GM18498 (cell line): ENCODE results near the gene DIPK1A.
"Not testable (repeated sequence)": the region's sequence is repeated elsewhere in the genome, so short reads cannot be mapped to it uniquely, and the experiment has no call there.

Experiments
- ATAC-seq: cut with Tn5 transposase; IDR thresholded peaks from one replicate; pipeline ENCODE4 v1.9.1; 2021; ENCODE audit warnings: mild to moderate bottlenecking, moderate library complexity; ENCODE audit not compliant: unreplicated experiment

DIPK1A gene

GRCh38 chr1:92922356-92923035, 38.8 kb downstream of the DIPK1A start:
- ATAC-seq = no peak

GRCh38 chr1:92921031-92922023, 39.9 kb downstream of the DIPK1A start:
- ATAC-seq = no peak

- no peak for ATAC-seq
Observed at GRCh38 chr1:92916899-92917298, 44.4 kb downstream of the DIPK1A start.

DNA sequence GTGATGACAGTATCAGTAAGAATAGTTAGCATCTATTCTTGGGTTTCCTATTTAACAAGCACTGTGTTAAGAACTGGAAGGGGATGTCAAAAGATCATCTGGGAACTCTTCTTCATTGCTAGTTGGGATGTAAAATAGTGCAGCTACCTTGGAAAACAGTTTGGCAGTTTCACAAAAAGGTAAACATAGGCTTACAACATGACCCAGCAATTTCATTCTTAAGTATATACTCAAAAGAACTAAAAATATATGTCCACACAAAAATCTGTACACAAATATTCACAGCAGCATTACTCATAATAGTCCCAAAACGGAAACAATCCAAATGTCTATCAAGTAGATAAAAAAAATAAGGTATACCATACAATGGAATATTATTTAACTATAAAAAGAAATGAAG, 45.7 kb downstream of the DIPK1A start:
- ATAC-seq = no peak

GRCh38 chr1:92913093-92913819, 48.0 kb downstream of the DIPK1A start:
- no peak for ATAC-seq

DNA sequence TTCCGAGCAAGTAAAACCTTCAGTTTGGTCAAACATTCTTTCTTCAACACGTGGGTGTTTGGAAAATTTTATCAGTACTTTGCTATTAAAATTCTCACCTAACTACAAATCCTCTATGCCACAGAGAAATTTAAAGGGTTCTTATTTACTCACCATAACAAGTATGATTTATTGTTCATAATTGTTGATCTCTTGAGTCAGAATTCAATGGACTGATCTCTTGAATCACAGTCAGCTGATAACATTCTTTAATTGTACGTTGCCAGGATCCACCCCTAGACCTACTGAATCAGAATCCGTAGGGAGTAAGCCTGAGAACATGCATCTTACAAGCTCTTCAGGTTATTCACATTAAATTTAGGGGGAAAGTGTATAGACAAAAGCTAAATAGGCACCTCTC, 51.2 kb downstream of the DIPK1A start:
- no peak for ATAC-seq

- no peak for ATAC-seq
Observed at GRCh38 chr1:92909321-92909720, 51.9 kb downstream of the DIPK1A start.

DNA sequence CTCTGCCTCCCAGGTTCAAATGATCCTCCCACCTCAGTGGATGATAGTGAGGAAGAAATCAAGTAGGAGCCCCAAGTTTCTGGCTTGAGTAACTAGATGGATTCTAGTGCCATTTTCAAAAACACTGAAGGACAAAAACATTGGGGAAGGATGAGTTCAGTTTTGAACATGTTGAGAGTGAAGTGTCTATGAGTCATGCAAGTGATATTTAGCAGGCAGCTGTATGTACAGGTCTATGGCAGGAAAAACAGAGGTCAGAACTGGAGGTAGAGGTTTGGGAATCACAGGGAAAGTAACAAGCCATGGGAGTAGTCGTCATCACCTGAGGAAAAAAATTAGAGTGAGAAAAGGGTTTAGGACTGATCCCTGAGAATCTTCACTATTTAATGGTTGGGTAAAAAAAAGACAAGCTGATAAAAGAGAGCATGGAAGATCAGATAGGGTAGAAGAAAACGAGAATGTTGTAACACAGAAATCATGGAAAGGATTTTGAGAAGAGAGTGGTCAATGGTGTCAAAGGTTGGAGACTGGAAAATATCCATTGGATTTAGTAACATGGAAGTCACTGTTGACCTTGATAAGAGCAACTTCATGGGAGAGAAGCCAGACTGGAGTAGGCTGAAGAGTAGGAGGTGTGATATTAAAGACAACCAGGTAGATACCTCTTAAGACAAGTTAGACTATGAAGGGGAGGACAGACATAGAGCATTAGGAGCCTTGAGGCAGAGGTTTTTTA, 53.1 kb downstream of the DIPK1A start:
- ATAC-seq = no peak

DNA sequence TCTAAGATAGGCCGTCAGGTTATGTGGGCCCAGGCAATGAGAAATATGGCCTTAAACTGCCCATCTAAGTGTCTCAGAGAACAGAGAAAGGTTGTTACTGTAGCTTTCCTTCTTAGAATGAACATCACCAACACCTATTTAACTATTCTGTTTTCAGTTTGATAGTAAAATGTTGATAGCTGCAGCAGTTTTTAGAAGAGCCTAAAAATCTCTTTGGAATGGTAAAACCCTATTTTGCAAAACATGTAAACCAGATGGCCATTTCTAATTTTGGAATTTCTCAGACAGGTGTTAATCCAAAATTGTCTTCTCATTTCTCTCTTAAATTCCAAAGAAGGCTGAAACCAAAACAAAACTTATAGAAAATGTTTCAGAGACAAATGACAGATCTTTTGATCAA, 57.5 kb downstream of the DIPK1A start:
- ATAC-seq = no peak

DNA sequence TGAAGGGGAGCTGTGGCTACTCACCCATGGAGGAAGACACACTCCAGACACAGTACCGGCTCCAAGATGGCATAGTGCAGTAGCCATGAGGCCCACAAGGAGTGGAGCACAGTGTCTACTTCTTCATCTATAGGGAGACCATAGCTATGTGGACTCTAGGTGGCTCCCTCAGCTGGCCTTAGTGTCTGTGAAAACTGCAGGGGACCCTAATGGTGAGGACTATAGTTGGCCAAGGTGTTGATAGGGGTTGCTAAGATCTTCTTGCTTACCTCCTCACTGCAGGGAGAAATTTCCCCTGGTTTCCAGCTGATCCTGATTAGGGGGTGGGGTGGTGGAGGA, 58.9 kb downstream of the DIPK1A start:
- ATAC-seq = no peak

DNA sequence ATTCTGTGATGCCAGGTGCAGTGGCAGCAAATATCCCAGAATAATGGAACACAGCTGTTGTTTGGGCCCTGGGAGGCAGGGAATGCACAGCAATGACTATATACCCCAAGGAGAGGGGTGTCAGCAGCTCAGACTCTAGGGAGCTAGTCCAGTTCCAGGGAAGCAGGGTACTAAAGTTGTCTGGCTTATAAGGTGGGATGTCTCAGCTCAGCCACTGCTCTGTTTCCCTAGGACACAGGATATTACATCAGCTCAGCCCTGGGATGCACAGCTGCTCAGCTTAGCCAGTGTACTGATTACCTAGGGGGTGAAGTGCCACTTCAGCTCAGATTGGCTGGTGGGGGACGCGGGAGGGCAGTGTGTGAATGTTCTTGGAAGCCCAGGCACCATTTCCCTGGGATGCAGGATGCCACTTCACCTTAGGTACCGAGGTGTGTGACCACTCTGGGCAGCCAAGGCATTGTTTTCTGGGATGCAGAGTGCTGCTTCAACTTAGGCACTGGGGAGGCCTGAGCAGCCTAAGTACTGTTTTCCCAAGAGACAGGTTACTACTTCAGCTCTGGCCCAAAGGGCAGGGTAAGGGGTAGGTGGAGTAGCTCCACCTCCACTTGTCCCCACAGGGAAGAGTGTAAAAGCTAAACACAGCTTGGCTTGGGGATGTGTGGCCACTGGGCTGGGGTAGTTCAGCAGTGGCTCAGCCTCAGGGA, 59.4 kb downstream of the DIPK1A start:
- no peak for ATAC-seq

GRCh38 chr1:92901126-92901525, 60.1 kb downstream of the DIPK1A start:
- ATAC-seq = no peak

DNA sequence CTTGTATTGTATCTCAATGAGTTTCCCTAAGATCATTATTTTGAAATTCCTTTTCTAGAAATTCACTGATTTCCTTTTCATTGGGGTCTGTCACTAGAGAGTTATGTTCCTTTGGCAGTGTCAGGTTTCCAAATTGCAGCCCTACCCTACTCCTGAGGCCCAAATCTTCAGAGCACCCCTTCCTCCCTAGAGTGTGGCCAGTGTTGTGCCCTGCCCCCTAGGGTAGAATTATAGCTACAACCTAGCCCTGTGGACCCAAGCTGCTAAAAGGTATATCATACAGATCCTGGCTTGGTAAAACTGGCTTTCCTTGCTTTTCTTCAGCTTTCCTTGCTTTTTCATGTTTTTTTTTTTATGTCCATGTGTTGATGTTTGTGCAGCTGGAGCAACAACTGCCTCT, 60.7 kb downstream of the DIPK1A start:
- ATAC-seq = no peak

- ATAC-seq = no peak
Observed at GRCh38 chr1:92899780-92900179, 61.5 kb downstream of the DIPK1A start.

GRCh38 chr1:92898053-92898452, 63.2 kb downstream of the DIPK1A start:
- not testable (repeated sequence) for ATAC-seq

- no peak for ATAC-seq
Observed at GRCh38 chr1:92887465-92887864, 73.8 kb downstream of the DIPK1A start.

DNA sequence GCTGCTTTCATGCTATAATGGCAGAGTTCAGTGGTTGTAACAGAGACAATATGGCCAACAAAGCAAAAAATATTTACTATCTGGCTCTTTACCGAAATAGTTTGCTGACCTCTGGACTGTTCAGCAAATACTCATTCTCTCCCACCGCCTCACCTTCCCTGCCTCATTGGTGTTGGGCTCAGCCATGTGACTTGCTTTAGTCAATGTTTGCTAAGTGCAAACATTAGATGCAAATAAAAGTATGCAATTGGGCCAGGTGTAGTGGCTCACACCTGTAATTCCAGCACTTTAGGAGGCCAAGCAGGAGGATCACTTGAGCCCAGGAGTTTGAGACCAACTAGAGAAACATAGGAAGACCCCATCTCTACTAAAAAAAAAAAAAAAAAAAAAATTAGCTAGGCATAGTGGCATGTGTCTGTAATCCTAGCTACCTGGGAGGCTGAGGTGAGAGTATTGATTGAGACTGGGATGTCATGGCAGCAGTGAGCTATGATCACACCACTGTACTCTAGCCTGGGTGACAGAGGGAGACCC, 74.3 kb downstream of the DIPK1A start:
- ATAC-seq = no peak

DNA sequence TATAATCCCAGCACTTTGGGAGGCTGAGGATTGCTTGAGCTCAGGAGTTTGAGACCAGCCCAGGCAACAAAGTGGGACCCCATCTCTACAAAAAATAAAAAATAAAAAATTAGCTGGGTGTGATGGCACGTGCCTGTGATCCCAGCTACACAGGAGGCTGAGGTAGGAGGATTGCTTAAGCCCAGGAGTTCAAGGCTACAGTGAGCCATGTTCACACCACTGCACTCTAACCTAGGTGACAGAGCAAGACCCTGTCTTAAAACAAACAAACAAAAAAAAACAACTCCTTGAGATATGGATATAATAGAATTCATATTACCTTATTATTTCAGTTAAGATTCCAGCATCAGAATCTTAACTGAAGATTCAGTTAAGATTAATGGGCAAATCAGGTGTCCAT, 77.1 kb downstream of the DIPK1A start:
- ATAC-seq = no peak

DNA sequence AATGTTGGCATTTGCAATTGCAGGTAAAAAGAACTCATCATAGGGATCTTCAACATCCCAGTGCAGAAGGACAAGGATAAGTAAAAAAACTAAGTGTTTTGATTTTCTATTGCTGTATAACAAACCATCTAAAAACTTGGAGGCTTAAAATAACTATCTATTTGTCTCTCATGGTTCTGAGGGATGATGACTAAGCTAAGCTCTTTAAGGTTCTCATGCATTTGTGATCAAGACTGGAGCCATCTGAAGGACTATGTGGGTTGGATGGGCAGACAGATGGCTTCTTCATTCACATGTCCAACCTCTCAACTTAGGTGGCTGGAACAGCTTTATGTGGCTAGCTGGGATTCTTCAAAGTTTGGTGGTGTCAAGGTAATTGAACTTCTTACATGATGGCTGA, 78.0 kb downstream of the DIPK1A start:
- peak; percentile 42 for ATAC-seq

GRCh38 chr1:92882819-92883218, 78.4 kb downstream of the DIPK1A start:
- peak; percentile 68 for ATAC-seq
